HG03354 (cell line): Measurements from ENCODE around the gene OTOP3.
"Not testable (repeated sequence)": the region's sequence is repeated elsewhere in the genome, so short reads cannot be mapped to it uniquely, and the experiment has no call there.

ENCODE experiments used
- ATAC-seq: cut with Tn5 transposase; IDR thresholded peaks from one replicate; pipeline ENCODE4 v1.9.1; 2021; ENCODE audit warnings: mild to moderate bottlenecking; ENCODE audit not compliant: unreplicated experiment, poor library complexity, severe bottlenecking

OTOP3 gene

GRCh38 chr17:74978240-74978639, 42.5 kb downstream of the OTOP3 start:
- ATAC-seq = no peak

- ATAC-seq = no peak
Observed at GRCh38 chr17:74979408-74980146, 43.9 kb downstream of the OTOP3 start.

- ATAC-seq = no peak
Observed at GRCh38 chr17:74981318-74981978, 45.8 kb downstream of the OTOP3 start.

GRCh38 chr17:74981979-74982662, 46.4 kb downstream of the OTOP3 start:
- no peak for ATAC-seq

GRCh38 chr17:74982663-74983313, 47.1 kb downstream of the OTOP3 start:
- not testable (repeated sequence) for ATAC-seq

GRCh38 chr17:74986206-74986576, 50.5 kb downstream of the OTOP3 start:
- no peak for ATAC-seq

- peak; percentile 94 for ATAC-seq
Observed at GRCh38 chr17:74987418-74987908, 51.8 kb downstream of the OTOP3 start, which contains the start of gene CDR2L. TSS of gene CDR2L (plus strand) at chr17:74987632. CDS start at chr17:74988044, 412 bp downstream.

- ATAC-seq = peak; percentile 43
Observed at GRCh38 chr17:74987909-74988711, 52.4 kb downstream of the OTOP3 start.

GRCh38 chr17:74990581-74991105, 54.9 kb downstream of the OTOP3 start:
- ATAC-seq = no peak

GRCh38 chr17:74992223-74992622, 56.5 kb downstream of the OTOP3 start:
- ATAC-seq = no peak

GRCh38 chr17:74994440-74994839, 58.7 kb downstream of the OTOP3 start:
- no peak for ATAC-seq

GRCh38 chr17:74995847-74996246, 60.1 kb downstream of the OTOP3 start:
- no peak for ATAC-seq

- no peak for ATAC-seq
Observed at GRCh38 chr17:74998783-74999182, 63.1 kb downstream of the OTOP3 start.

- ATAC-seq = no peak
Observed at GRCh38 chr17:74999523-74999922, 63.8 kb downstream of the OTOP3 start.
